A673 (cell line): Measurements from ENCODE around the gene KIF26A. TPM values are rescaled to one million over a fixed set of nuclear protein-coding genes. Genes with fewer than 3 reads are reported as not detected.

Experiments used
- BruUV-seq: library from RNA; stranded (reverse); fragments of 400-500 nt; replicated peaks from 2 replicates; lab custom pipeline; 2021; lab: Mats Ljungman, UMichigan
- CTCF ChIA-PET: fragments of 300-600 bp; sonication (Branson Sonifier 250); formaldehyde crosslinking; loops from one replicate; lab custom pipeline; 2022; ENCODE audit warnings: antibody characterized with exemption; lab: Charles Lee
- POLR2A ChIA-PET: fragments of 300-600 bp; sonication (Branson Sonifier 250); formaldehyde crosslinking; loops from one replicate; lab custom pipeline; 2022; ENCODE audit warnings: antibody characterized with exemption; ENCODE audit not compliant: low non-redundant PET; lab: Charles Lee
- DNase-seq: peaks from one replicate; pipeline ENCODE4 v3.0.0-alpha.2; 2015; ENCODE audit warnings: low spot score
- H3K27ac ChIP-seq: fragments of 200-600 bp; sonication (generic); 2 replicates; pipeline ENCODE4 v1.5.1; 2016; ENCODE audit warnings: mixed run types, low read depth, mild to moderate bottlenecking, mixed read lengths, antibody characterized with exemption, low read length; ENCODE audit not compliant: poor library complexity, severe bottlenecking
- H3K27me3 ChIP-seq: fragments of 200-600 bp; sonication (generic); replicated peaks from 2 replicates; pipeline ENCODE4 v1.6.1; 2017; ENCODE audit warnings: mixed run types, low read depth, mild to moderate bottlenecking, mixed read lengths, antibody characterized with exemption, low read length; ENCODE audit not compliant: insufficient read depth, poor library complexity
- H3K36me3 ChIP-seq: fragments of 200-600 bp; sonication (generic); 2 replicates; pipeline ENCODE4 v1.6.1; 2016; ENCODE audit warnings: mixed run types, mild to moderate bottlenecking, mixed read lengths, antibody characterized with exemption, low read length; ENCODE audit not compliant: insufficient read depth, poor library complexity, severe bottlenecking
- H3K4me1 ChIP-seq: fragments of 200-600 bp; sonication (generic); 2 replicates; pipeline ENCODE4 v1.6.1; 2017; ENCODE audit warnings: mixed run types, mild to moderate bottlenecking, mixed read lengths, antibody characterized with exemption, low read length; ENCODE audit not compliant: insufficient read depth, poor library complexity, severe bottlenecking
- H3K4me3 ChIP-seq: fragments of 200-600 bp; sonication (generic); 2 replicates; pipeline ENCODE4 v1.5.1; 2016; ENCODE audit warnings: low read depth, mixed run types, mild to moderate bottlenecking, mixed read lengths, low read length; ENCODE audit not compliant: poor library complexity, severe bottlenecking
- H3K9me3 ChIP-seq: fragments of 200-600 bp; sonication (generic); 2 replicates; pipeline ENCODE4 v1.6.1; 2016; ENCODE audit warnings: mixed run types, low read depth, mild to moderate bottlenecking, mixed read lengths, antibody characterized with exemption, low read length; ENCODE audit not compliant: poor library complexity, severe bottlenecking
- CTCF ChIP-seq: fragments of 300-800, 200-600 bp; sonication (generic); conservative IDR thresholded peaks from 2 replicates; pipeline ENCODE4 v1.5.1; 2017; ENCODE audit warnings: low read depth, mild to moderate bottlenecking, antibody characterized with exemption, low read length, moderate library complexity, mixed read lengths
- EZH2 ChIP-seq: fragments of 200-600 bp; sonication (generic); IDR thresholded peaks from 2 replicates; pipeline ENCODE4 v1.6.1; 2017; ENCODE audit warnings: borderline replicate concordance, low read depth, mild to moderate bottlenecking, mixed read lengths, antibody characterized with exemption, low read length; ENCODE audit not compliant: poor library complexity, severe bottlenecking
- intact Hi-C: fragments of 100-400 bp; cut with micrococcal nuclease; formaldehyde crosslinking; loops from one replicate; pipeline ENCODE4 v1.10.0; 2022; ENCODE audit not compliant: unreplicated experiment
- total RNA-seq: library from RNA; stranded (reverse); gene quantifications from 2 replicates; pipeline ENCODE4 v1.2.3, GENCODE V29; 2021

The KIF26A gene
- total RNA-seq, 1 experiment from 2014 or later, result 11.5 TPM

DNA sequence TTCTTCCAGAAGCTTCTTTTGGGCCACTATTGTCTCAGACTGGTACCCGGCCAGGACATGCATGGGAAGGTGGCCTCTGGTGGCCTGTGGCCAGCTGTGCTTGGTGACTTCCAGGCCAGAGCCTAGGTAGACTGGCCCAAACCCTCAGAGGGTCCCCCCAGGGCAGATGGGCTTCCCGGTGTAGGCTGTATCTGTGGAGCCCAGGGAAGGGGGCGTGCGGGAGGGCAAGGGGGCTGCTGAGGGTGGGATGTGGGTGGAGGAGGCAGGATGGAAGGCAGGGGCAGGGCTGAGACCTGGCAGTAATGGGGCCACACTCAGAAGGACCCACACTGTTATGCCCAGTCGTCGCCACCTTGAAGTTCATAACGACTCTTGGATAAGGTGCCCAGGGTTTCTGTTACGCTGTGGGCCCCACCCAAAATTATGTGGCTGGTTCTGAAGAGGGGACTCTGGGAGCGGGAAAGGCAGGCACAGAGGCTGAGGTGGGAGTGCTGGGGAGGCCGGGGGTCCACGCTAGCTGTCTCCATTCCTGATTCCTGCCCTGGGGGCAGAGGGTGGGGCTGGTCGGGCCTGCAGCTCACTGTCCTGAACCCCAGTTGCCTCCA lies 52.1 kb downstream of the KIF26A start:
- Histone ChIP-seq H3K4me1 (no peaks in the 10 kb centered on the region), H3K9me3 (no peaks in the 10 kb centered on the region), H3K36me3 (no peaks in the 10 kb centered on the region), H3K27ac (no peak overlapping the region), H3K27me3 (no peaks in the 10 kb centered on the region), H3K4me3 (no peak overlapping the region)
- no peak for TF ChIP-seq EZH2
- no peak for TF ChIP-seq CTCF
- no TSS peak for BruUV-seq
- intact Hi-C loops, result no loop called here
- DNase-seq, result no peak
- POLR2A ChIA-PET, result interaction anchor here (0.7 kb wide), 1 partner anchor 78 kb away, joined by 3 read pairs; no protein-coding TSS in a partner anchor
- CTCF ChIA-PET, result no interaction called here

- Histone ChIP-seq H3K9me3 (no peaks in the 10 kb centered on the region), H3K27me3 (no peaks in the 10 kb centered on the region), H3K36me3 (no peaks in the 10 kb centered on the region), H3K4me3 (no peak overlapping the region), H3K4me1 (peaks cover 8% of the 10 kb centered on the region), H3K27ac (no peak overlapping the region)
- no peak for DNase-seq
- ChIA-PET POLR2A (no interaction called here), CTCF (interaction anchor here (0.5 kb wide), 1 partner anchor 466 kb away, joined by 3 read pairs; no protein-coding TSS in a partner anchor)
- no TSS peak for BruUV-seq
- no peak for TF ChIP-seq CTCF
- TF ChIP-seq EZH2, result no peak
- intact Hi-C loops, result no loop called here
These were observed 53.1 kb downstream of the KIF26A start for GRCh38 chr14:104191409-104191997.

- Histone ChIP-seq H3K9me3 (no peaks in the 10 kb centered on the region), H3K4me3 (no peak overlapping the region), H3K36me3 (no peaks in the 10 kb centered on the region), H3K27ac (no peak overlapping the region), H3K4me1 (peaks cover 11% of the 10 kb centered on the region), H3K27me3 (no peaks in the 10 kb centered on the region)
- POLR2A ChIA-PET, result no interaction called here
- DNase-seq, result no peak
- intact Hi-C loops, result no loop called here
- TF ChIP-seq EZH2 (no peak), CTCF (no peak)
- CTCF ChIA-PET, result no interaction called here
- no TSS peak for BruUV-seq
These were observed 53.9 kb downstream of the KIF26A start for GRCh38 chr14:104192146-104192882.
